ENCODE results near the gene ZBTB2. TPM values are rescaled to one million over a fixed set of nuclear protein-coding genes. Genes with fewer than 3 reads are reported as not detected.

ZBTB2 gene
- total RNA-seq, 1 donor from 2014 or later, result 14.0 TPM

GRCh38 chr6:151341476-151342195 lies 49.7 kb downstream of the ZBTB2 start:
- Histone ChIP-seq H3K36me3 (ENCODE audit: control insufficient read depth, insufficient read depth, low read length) (no peaks in the 10 kb centered on the region), H3K4me3 (ENCODE audit: low read depth, low read length) (no peak overlapping the region), H3K27me3 (ENCODE audit: control insufficient read depth, insufficient read depth, low read length) (no peaks in the 10 kb centered on the region)
- DNase-seq (ENCODE audit: low read depth), result no peak
- no peak for TF ChIP-seq CTCF (IDR thresholded peaks at IDR 0.05; ENCODE audit: insufficient read depth, low read length, poor library complexity, severe bottlenecking)

GRCh38 chr6:151340219-151340978 lies 51.0 kb downstream of the ZBTB2 start:
- H3K4me3 ChIP-seq (ENCODE audit: low read depth, low read length), result no peak overlapping the region
- no peaks in the 10 kb centered on the region for H3K36me3 ChIP-seq (ENCODE audit: control insufficient read depth, insufficient read depth, low read length)
- no peaks in the 10 kb centered on the region for H3K27me3 ChIP-seq (ENCODE audit: control insufficient read depth, insufficient read depth, low read length)
- TF ChIP-seq CTCF (IDR thresholded peaks at IDR 0.05; ENCODE audit: insufficient read depth, low read length, poor library complexity, severe bottlenecking), result no peak
- DNase-seq (ENCODE audit: low read depth), result no peak

GRCh38 chr6:151339369-151339768 lies 52.0 kb downstream of the ZBTB2 start:
- Histone ChIP-seq H3K36me3 (ENCODE audit: control insufficient read depth, insufficient read depth, low read length) (no peaks in the 10 kb centered on the region), H3K4me3 (ENCODE audit: low read depth, low read length) (no peak overlapping the region), H3K27me3 (ENCODE audit: control insufficient read depth, insufficient read depth, low read length) (no peaks in the 10 kb centered on the region)
- no peak for TF ChIP-seq CTCF (IDR thresholded peaks at IDR 0.05; ENCODE audit: insufficient read depth, low read length, poor library complexity, severe bottlenecking)
- no peak for DNase-seq (ENCODE audit: low read depth)

GRCh38 chr6:151338651-151339200 lies 52.6 kb downstream of the ZBTB2 start:
- TF ChIP-seq CTCF (IDR thresholded peaks at IDR 0.05; ENCODE audit: insufficient read depth, low read length, poor library complexity, severe bottlenecking), result no peak
- no peaks in the 10 kb centered on the region for H3K27me3 ChIP-seq (ENCODE audit: control insufficient read depth, insufficient read depth, low read length)
- no peak for DNase-seq (ENCODE audit: low read depth)
- H3K4me3 ChIP-seq (ENCODE audit: low read depth, low read length), result no peak overlapping the region
- no peaks in the 10 kb centered on the region for H3K36me3 ChIP-seq (ENCODE audit: control insufficient read depth, insufficient read depth, low read length)

GRCh38 chr6:151335930-151336329 lies 55.4 kb downstream of the ZBTB2 start:
- H3K27me3 ChIP-seq (ENCODE audit: control insufficient read depth, insufficient read depth, low read length), result no peaks in the 10 kb centered on the region
- TF ChIP-seq CTCF (IDR thresholded peaks at IDR 0.05; ENCODE audit: insufficient read depth, low read length, poor library complexity, severe bottlenecking), result no peak

More at GRCh38 chr6:151335930-151336329, 55.4 kb downstream of the ZBTB2 start:
- Histone ChIP-seq H3K36me3 (ENCODE audit: control insufficient read depth, insufficient read depth, low read length) (no peaks in the 10 kb centered on the region), H3K4me3 (ENCODE audit: low read depth, low read length) (no peak overlapping the region)
- DNase-seq (ENCODE audit: low read depth), result no peak

All from kidney epithelial cell (primary cell).